HG02938 (cell line): ENCODE results near the gene CEP112.

Experiments used
- ATAC-seq: cut with Tn5 transposase; IDR thresholded peaks from one replicate; pipeline ENCODE4 v1.9.1; 2021; ENCODE audit warnings: mild to moderate bottlenecking, moderate library complexity; ENCODE audit not compliant: unreplicated experiment

CEP112 gene

GRCh38 chr17:65994679-65995078 is 197.3 kb downstream of the CEP112 start:
- no peak for ATAC-seq

- ATAC-seq, result no peak
Observed at GRCh38 chr17:65994114-65994513, 197.8 kb downstream of the CEP112 start.

DNA sequence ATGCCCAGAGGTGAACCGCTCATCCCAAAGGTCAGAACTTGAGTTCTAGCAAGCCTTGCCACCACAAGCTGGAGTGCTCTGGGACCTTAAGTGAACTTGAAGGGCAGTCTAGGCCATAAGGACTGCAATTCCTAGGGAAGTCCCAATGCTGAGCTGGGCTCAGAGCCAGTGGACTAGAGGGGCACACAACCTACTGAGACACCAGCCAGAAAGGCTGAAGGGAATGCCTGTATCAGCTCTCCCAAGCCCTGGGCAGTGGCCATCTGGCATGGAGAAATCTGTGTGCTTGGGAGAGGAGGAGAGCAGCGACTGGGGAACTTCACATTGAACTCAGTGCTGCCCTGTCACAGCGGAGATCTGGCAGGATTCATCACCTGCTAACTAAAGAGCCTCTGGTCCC is 201.3 kb downstream of the CEP112 start:
- ATAC-seq, result no peak

DNA sequence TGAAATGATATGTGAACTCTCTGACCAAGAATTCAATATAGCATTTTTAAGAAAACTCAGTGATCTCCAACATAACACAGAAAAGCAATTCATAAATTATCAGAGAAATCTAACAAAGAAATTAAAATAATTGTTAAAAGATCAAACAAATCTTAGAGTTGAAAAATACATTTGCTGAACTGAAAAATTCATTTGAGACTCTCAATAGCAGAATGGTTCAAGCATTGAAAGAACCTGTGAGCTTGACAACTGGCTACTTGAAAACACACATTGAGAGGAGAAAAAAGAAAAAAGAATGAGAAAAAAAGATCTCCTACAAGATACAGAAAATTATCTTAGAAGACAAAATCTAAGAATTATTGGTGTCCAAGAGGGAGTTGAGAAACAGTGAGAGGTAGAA is 203.5 kb downstream of the CEP112 start:
- no peak for ATAC-seq

DNA sequence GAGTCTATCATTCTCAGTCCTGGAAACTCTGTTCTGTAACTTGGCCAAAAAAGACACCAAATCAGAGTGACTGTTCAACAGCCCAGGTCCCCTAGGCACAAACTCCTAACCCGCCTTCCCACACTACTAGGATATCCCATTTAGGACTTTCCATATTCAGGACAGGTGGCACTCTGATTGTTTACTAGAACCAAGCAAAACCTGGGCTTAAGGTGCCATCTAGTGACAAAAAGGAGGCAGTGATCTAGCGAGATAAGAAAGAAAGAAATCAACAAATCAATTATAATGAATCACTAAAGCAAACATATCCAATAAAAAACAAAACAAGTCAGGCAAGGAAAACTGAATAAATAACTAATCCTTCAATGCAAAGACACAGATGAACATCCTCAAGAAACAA is 203.9 kb downstream of the CEP112 start:
- no peak for ATAC-seq

DNA sequence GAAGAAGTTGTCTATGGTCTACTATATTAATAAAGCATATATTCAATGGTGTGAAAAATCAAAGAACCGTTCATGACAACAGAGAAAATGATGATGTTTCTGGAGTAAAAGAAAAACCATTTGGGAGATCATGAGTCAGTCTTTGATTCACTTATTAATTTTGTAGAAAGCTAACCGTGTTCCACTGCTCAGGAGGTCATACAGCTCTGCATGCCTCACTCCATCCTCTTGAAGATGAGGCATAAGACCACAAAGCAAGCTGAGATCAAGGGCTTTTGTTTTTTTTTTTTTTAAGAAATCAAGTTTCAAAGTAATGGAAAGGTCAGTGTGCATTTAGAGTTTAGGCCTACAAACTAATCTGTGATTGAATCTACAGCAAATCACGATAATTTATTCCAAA is 206.4 kb downstream of the CEP112 start:
- no peak for ATAC-seq

- ATAC-seq, result no peak
Observed at GRCh38 chr17:65984299-65984698, 207.6 kb downstream of the CEP112 start.

- ATAC-seq, result no peak
Observed at GRCh38 chr17:65978871-65979270, 213.1 kb downstream of the CEP112 start.

DNA sequence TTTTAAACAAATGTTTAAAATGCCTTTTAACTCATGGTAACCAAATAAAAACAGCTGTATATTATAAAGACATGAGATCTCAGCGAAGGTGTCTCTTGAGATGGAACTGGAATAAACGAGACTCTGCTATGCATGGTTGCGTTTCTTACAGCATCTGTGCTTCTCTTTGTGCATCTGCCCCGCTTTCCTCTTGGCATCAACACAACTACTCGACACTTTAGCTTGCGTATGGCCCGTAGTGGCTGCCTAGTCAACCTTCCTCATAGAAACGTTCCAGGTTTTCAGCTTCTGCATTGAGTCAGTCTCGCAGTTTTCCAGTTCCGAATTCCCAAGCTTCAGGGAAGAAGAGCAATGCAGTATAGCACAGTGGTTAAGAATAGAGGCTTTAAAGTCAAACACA is 214.9 kb downstream of the CEP112 start:
- ATAC-seq, result no peak

DNA sequence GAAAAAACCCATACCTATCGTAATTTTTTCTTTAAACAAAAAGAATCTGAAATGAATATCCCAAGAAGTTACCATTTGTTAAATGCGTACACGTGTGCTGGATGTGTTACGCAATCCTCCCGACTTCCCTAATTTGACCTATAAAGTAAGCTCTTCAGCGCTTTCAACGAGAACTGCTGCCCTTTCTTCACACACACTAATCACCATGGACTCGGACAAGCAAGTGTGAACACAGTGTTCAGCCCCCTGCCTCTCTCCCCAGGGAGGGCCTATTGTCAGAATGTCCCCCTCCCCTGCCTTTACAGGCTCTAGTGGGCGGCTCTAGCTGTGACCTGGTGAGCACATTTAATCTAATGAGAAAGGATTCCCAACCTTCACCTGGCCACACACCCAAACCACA is 216.1 kb downstream of the CEP112 start:
- ATAC-seq, result no peak

- ATAC-seq, result no peak
Observed at GRCh38 chr17:65973237-65973636, 218.7 kb downstream of the CEP112 start.

DNA sequence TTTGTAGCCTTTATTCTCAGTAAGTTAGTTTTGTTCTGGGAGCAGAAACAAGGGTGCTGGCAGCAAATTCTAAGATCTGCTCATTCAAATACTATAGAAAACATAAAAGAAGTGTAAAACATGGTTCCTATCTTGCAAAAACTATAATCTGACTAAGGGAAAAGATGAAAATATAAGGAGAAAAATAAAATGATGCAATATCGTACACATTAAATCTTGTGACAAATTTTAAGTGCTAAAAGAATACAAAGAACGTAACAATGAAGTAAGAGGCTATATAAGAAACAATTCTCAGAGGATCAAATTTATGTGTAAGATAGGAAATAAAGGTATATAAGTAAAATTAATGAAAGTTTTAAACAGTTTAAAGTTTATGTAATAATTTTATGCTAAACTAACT is 224.6 kb downstream of the CEP112 start:
- no peak for ATAC-seq

DNA sequence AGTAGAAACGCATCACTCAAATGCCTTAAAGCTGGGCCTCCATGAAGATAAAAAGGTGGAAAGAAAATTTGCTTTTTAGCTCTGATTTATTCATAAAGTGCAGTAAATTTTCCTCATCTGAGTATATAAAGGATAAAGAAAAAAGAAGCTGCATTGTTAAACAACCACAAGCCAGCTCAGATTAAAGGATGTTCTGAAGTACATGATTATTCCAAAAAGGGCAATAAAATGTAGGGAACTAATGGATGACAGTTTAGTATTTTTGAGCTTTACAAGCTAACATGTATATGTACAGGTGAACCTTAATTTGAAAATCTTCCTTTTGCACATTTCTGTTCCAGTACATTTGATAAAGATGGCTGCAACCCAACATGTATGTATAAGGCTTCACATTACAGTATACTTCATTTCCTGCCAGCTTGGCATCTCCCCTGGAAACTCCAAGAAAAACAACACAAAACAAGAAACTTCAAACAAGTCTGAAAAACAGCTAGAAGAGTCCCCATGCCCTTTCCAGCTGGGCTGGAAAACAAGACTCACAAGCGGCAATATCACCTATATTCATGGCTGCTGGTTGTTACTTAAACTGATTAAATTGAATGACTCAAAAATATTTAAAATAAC is 225.7 kb downstream of the CEP112 start:
- no peak for ATAC-seq

- no peak for ATAC-seq
Observed at GRCh38 chr17:65963179-65963578, 228.8 kb downstream of the CEP112 start.

- no peak for ATAC-seq
Observed at GRCh38 chr17:65959630-65960029, 232.3 kb downstream of the CEP112 start.

DNA sequence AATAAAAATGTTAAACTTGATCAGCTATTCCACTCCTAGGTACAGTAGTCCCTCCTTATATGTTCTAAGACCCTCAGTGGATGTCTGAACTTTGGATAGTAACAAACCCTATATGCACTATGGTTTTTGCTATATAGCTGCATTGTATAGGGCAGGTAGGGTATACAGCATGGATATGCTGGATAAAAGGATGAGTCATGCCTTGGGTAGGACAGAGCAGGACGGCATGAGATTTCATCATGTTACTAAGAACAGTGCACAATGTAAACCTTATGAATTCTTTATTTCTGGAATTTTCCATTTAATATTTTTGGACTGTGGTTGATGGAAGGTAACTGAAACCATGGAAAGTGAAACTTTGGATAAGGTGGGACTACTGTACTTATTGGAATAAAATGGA is 235.1 kb downstream of the CEP112 start:
- ATAC-seq, result no peak

GRCh38 chr17:65954148-65954449 is 237.8 kb downstream of the CEP112 start:
- ATAC-seq, result no peak

GRCh38 chr17:65953316-65954147 is 238.4 kb downstream of the CEP112 start:
- no peak for ATAC-seq

DNA sequence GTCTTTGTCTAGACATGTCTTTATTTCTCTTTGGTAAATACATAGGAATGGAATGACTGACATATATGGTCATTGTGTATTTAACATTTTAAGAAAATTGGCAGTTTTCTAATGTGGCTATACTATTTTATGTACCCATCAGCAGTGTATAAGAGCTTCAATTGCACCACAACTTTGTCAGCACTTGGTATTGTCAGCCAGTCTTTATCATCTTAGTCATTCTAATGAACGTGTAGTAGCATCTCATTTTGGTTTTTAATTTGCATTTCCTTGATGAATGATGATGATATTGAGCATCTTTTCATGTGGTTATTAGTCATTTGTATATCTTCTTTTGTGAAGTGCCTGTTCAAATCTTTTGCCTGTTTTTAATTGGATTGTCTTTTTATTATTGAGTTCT is 239.3 kb downstream of the CEP112 start:
- no peak for ATAC-seq

DNA sequence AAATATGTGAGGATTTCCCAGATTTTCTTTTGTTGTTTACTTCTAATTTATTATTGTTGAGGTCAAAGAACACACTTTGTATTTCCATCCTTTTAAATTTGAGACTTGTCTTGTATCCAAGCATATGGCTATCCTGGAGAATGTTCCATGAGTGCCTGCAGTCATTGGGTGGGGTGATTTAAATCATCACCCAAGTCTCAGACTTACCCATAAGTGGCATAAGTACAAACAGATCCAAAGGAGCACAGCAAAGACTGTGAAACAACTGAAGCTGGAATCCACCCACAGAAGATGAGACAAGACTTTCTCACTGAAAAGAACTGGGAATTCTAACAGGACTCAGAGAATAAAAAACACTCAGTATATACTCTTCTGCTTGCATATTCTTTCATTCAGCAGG is 239.9 kb downstream of the CEP112 start:
- ATAC-seq, result no peak

DNA sequence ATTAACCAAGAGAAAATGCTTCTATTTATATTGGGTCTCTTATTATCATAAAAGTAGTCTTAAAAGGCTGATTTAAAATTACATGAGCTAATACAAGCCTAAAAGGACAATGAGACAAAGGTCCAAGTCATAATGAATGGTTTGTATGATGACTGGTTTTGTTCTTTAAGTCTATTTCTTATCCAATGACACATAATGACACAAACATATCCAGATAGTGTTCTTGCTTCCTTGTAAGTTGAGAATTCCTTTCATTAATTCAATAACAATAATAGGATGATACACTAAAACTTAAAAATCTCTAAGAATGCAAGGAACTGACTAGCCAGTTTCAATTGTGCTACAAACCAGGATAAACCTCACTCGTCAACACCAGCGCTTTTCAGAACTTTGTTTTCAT is 244.1 kb downstream of the CEP112 start:
- ATAC-seq, result no peak

GRCh38 chr17:65942592-65942991 is 249.3 kb downstream of the CEP112 start:
- ATAC-seq, result no peak

- no peak for ATAC-seq
Observed at GRCh38 chr17:65941356-65941899, 250.5 kb downstream of the CEP112 start.
